Measurements from ENCODE around the gene ATP6V0D1. TPM values are rescaled to one million over a fixed set of nuclear protein-coding genes. Genes with fewer than 3 reads are reported as not detected.
A peak's percentile ranks its signal among the peaks of the same experiment; 100 is the strongest.

ATP6V0D1 gene
- total RNA-seq, 3 donors from 2014 or later, result 101 to 122 (median 104) TPM

DNA sequence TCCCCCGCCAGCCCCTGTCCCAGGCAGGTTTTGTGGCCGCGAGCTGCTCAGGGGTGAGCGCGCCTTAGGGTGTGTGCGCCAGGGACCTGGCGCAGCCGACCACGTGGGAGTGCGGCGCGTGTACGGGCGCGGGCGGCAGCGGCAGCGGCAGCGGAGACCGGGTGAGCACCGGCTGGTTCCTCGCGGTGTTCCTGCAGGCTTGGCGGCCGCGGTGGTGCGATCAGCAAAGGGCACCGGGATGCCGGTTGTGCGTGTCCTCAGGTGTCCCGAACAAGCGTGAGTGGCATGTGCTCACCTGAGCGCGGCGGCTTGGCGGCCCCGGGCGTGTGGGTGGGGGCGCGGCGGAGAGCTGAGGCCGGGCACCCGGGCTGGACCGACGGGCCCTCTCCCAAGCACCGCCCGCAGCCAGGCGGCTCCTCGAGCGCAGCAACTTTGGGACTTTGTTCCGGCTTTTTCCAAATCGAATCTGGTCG is 50.4 kb downstream of the ATP6V0D1 start:
- no peaks in the 10 kb centered on the region for H3K9me3 ChIP-seq
- peak overlapping the region; percentile 79 to 88 for H3K27ac ChIP-seq
- peak overlapping the region; percentile 32 to 81 (median 58) for H3K4me3 ChIP-seq
- H3K27me3 ChIP-seq, result no peaks in the 10 kb centered on the region
- peak in 1 of 2 donors; percentile 46 for DNase-seq (ENCODE audit: low spot score in 2 of 2)
- no peaks in the 10 kb centered on the region for H3K36me3 ChIP-seq
- peaks cover 4 to 14% of the 10 kb centered on the region in 2 donors for H3K4me1 ChIP-seq
- intact Hi-C loops (cut with DNase I; ENCODE audit: low total_unique reads), result no loop called here
- TF ChIP-seq POLR2A (IDR thresholded peaks at IDR 0.05) (no peak), POLR2AphosphoS5 (IDR thresholded peaks at IDR 0.05) (peak in 2 of 3 donors; percentile 24 to 65)
- TF ChIP-seq, protein P1, sequence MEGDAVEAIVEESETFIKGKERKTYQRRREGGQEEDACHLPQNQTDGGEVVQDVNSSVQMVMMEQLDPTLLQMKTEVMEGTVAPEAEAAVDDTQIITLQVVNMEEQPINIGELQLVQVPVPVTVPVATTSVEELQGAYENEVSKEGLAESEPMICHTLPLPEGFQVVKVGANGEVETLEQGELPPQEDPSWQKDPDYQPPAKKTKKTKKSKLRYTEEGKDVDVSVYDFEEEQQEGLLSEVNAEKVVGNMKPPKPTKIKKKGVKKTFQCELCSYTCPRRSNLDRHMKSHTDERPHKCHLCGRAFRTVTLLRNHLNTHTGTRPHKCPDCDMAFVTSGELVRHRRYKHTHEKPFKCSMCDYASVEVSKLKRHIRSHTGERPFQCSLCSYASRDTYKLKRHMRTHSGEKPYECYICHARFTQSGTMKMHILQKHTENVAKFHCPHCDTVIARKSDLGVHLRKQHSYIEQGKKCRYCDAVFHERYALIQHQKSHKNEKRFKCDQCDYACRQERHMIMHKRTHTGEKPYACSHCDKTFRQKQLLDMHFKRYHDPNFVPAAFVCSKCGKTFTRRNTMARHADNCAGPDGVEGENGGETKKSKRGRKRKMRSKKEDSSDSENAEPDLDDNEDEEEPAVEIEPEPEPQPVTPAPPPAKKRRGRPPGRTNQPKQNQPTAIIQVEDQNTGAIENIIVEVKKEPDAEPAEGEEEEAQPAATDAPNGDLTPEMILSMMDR (IDR thresholded peaks at IDR 0.05), result no peak

DNA sequence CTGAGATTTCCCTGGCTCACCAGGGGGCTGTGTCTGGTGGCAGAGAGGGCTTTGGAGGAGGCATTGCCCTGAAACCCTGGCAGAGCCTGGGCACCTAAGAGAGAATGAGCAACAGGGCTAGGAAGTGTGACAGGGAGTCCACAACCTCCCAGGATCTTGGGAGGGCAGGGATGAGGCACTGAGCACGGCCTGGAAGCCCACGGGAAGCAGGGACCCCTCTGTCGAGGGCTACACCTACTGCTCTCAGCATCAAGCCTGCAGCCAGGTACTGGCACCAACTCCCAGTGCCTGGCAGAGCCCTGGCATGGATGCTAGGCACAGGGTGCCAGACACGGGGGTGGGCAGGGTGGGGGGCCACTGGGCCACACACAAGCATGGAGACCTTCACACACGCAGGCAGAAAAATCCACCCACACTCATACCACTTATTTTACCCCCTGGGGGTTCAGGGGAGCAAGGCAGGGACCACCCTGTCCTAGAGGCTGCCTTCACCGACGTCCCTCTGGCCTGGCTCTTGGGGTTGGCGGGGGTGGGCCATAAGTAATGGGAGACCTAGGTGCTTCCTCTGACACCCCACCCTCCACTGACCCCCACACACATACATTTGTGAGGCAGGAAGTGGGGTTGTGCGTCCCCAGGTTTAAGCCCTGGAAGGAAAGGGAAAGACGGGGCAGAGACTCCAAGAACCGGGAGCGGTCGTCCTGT is 51.0 kb downstream of the ATP6V0D1 start:
- peak overlapping the region; percentile 32 to 81 (median 58) for H3K4me3 ChIP-seq
- intact Hi-C loops (cut with DNase I; ENCODE audit: low total_unique reads), result no loop called here

DNA sequence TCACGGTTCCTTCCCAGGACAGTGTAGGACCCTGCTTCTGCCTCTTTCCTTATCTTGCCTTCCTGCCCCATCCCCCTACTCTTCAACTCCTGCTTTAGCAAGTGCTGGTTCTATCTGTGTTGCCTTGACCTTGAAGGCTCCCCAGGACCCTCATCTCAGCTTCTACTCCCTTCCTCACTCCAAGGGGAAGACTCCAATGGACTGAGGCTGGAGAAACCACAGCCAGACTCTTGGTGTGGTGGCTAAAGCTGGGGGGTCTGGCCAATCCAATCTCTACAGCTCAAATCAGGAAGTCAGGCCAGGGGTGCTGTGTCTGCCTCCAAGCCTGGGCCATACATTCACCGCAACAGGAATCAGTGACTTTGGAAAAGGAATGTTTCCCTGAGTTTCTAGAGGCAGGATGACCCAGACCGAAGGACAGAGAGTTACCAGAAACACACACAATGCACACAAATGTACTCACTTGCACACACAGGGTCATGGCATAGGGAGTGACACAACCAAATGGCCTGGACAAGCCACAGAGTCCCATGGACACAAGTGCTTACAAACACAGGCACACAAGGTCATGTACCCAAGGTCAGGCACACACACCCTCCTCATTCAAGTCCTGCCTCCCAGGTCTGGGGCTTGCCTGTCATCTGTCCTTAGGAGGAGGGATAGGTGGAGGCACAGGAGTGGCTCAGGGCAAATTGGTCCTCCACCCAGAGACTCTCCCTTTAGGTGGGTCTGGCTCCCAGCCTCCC is 51.7 kb downstream of the ATP6V0D1 start:
- TF ChIP-seq, protein P1 (IDR thresholded peaks at IDR 0.05), result no peak
- TF ChIP-seq POLR2AphosphoS5 (IDR thresholded peaks at IDR 0.05) (no peak), POLR2A (IDR thresholded peaks at IDR 0.05) (no peak)
- Histone ChIP-seq H3K4me1 (peaks cover 4 to 14% of the 10 kb centered on the region in 2 donors), H3K4me3 (peak overlapping the region in 1 of 3 donors; percentile 58), H3K36me3 (no peaks in the 10 kb centered on the region), H3K9me3 (no peaks in the 10 kb centered on the region), H3K27me3 (no peaks in the 10 kb centered on the region), H3K27ac (peak overlapping the region; percentile 81 to 88)
- DNase-seq (ENCODE audit: low spot score in 2 of 2), result no peak
- intact Hi-C loops (cut with DNase I; ENCODE audit: low total_unique reads), result no loop called here

More for the DNA sequence above, 51.0 kb downstream of the ATP6V0D1 start:
- Histone ChIP-seq H3K9me3 (no peaks in the 10 kb centered on the region), H3K4me1 (peaks cover 4 to 14% of the 10 kb centered on the region in 2 donors), H3K27me3 (no peaks in the 10 kb centered on the region), H3K36me3 (no peaks in the 10 kb centered on the region), H3K27ac (peak overlapping the region; percentile 79 to 88)
- DNase-seq (ENCODE audit: low spot score in 2 of 2), result no peak
- TF ChIP-seq POLR2A (IDR thresholded peaks at IDR 0.05), result no peak
- no peak for TF ChIP-seq POLR2AphosphoS5 (IDR thresholded peaks at IDR 0.05)
- TF ChIP-seq, protein P1 (IDR thresholded peaks at IDR 0.05), result no peak

DNA sequence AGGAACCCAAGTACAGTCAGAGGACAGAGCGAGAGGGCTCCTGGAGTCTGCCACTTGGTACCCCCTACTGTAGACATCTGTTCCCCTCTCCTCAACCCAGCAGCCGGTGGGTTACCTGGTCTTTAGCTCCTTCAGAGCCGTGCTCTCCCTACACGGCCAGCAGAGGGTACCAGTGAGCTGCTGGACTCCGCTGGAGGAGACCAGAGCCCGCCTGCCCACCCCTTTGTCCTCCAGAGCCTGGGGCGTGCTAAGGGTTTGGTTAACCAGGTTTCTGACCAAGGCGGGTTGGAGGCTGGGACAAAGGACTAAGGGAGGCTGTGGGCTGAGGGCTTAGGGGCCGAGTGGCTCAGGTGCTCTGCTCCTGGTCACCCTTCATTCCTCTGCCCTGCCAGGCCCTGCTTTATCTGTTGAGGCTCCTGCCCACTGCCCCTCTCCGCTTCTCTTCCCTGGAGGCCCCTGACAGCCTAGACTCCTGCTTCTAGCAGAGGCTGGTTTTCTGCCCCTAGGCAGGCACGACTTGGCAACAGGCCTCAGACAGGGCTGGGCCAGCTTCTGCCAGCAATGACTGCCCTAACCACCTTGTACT is 52.7 kb downstream of the ATP6V0D1 start:
- H3K4me1 ChIP-seq, result peaks cover 4 to 14% of the 10 kb centered on the region in 2 donors
- DNase-seq (ENCODE audit: low spot score in 2 of 2), result peak; percentile 70 to 83

More for the DNA sequence above, 52.7 kb downstream of the ATP6V0D1 start:
- no peak overlapping the region for H3K4me3 ChIP-seq
- intact Hi-C loops (cut with DNase I; ENCODE audit: low total_unique reads), result no loop called here
- H3K27ac ChIP-seq, result peak overlapping the region; percentile 81 to 88
- H3K9me3 ChIP-seq, result no peaks in the 10 kb centered on the region
- no peaks in the 10 kb centered on the region for H3K27me3 ChIP-seq
- H3K36me3 ChIP-seq, result no peaks in the 10 kb centered on the region
- peak in 2 of 3 donors; percentile 39 to 50 for TF ChIP-seq POLR2AphosphoS5 (IDR thresholded peaks at IDR 0.05)
- TF ChIP-seq, protein P1 (IDR thresholded peaks at IDR 0.05), result peak in 2 of 3 donors; percentile 91 to 92
- no peak for TF ChIP-seq POLR2A (IDR thresholded peaks at IDR 0.05)
